Lung (tissue), 12 donors: ENCODE data around the gene SPTBN1. TPM values are rescaled to one million over a fixed set of nuclear protein-coding genes. Genes with fewer than 3 reads are reported as not detected.

Experiments
- ATAC-seq: fragments of 200-7000 bp; cut with Tn5 transposase; one replicate; pipeline ENCODE4 v1.9.1; 2020; ENCODE audit warnings: moderate number of reproducible peaks; ENCODE audit not compliant: insufficient read depth, low FRiP score
- DNase-seq, 3 donors: peaks; one replicate each; pipeline ENCODE4 v3.0.0-alpha.2; 2013 to 2017
- H3K27ac ChIP-seq, 2 donors: one replicate each; pipeline ENCODE4 v1.5.1; 2013; ENCODE audit warnings: mild to moderate bottlenecking in 2 of 2, moderate library complexity in 2 of 2, control low read depth in 1 of 2, inconsistent platforms in 1 of 2, low read depth in 1 of 2, low read length in 1 of 2
- H3K27me3 ChIP-seq, 3 donors: one replicate each; pipeline ENCODE4 v1.5.1; 2013; ENCODE audit warnings: low read length in 2 of 3; ENCODE audit not compliant: control insufficient read depth in 3 of 3, insufficient read depth in 3 of 3
- H3K36me3 ChIP-seq, 4 donors: one replicate each; pipeline ENCODE4 v1.5.1; 2013; ENCODE audit warnings: low read length in 4 of 4, mild to moderate bottlenecking in 1 of 4, moderate library complexity in 1 of 4; ENCODE audit not compliant: control insufficient read depth in 4 of 4, insufficient read depth in 4 of 4
- H3K4me1 ChIP-seq, 5 donors: one replicate each; pipeline ENCODE4 v1.5.1; 2013; ENCODE audit warnings: low read length in 5 of 5, mild to moderate bottlenecking in 2 of 5, moderate library complexity in 1 of 5; ENCODE audit not compliant: control insufficient read depth in 5 of 5, insufficient read depth in 5 of 5
- H3K4me3 ChIP-seq: one replicate; pipeline ENCODE4 v1.5.1; 2013; ENCODE audit warnings: mild to moderate bottlenecking, control low read depth, moderate library complexity
- H3K9ac ChIP-seq, 2 donors: one replicate each; pipeline ENCODE4 v1.5.1; 2013; ENCODE audit warnings: low read length in 2 of 2, control low read depth in 1 of 2; ENCODE audit not compliant: insufficient read depth in 1 of 2
- H3K9me3 ChIP-seq, 4 donors: one replicate each; pipeline ENCODE4 v1.5.1; 2013; ENCODE audit warnings: low read length in 3 of 4, mild to moderate bottlenecking in 1 of 4, moderate library complexity in 1 of 4; ENCODE audit not compliant: control insufficient read depth in 4 of 4, insufficient read depth in 3 of 4
- WGBS, 2 donors: extraction: QIAGEN DNeasy Blood & Tissue Kit; methylation state at CpG; one replicate each; pipeline ENCODE4 v1.1.7; 2013; 5-methylcytosine and 5-hydroxymethylcytosine counted together
- polyA plus RNA-seq, 2 donors: library from polyadenylated mRNA; stranded (reverse); fragments of 200-250 nt; gene quantifications; one replicate each; pipeline ENCODE4 v1.2.1, GENCODE V29; 2013
- total RNA-seq, 2 donors: library from RNA; depleted of rRNA in 1 of 2; stranded (reverse); fragments of >200 nt in 1 of 2; gene quantifications; one replicate each; pipeline ENCODE4 v1.2.1, GENCODE V29; 2014 to 2021
- TF ChIP-seq, protein P1 (sequence below): IDR thresholded peaks from 2 replicates; pipeline ENCODE4 v1.5.1; 2012; ENCODE audit warnings: mild to moderate bottlenecking; ENCODE audit errors: control extremely low read depth, extremely low read depth
- donor health status: control.
- donor health status: control.
- donor health status: Bipolar disorder and iron deficiency.
- donor health status: healthy.
- donor health status: DM: yes; HTN: yes; CAD: no.

SPTBN1 gene
- total and polyA plus RNA-seq, 4 donors = 89.4 to 715 (median 275) TPM

DNA sequence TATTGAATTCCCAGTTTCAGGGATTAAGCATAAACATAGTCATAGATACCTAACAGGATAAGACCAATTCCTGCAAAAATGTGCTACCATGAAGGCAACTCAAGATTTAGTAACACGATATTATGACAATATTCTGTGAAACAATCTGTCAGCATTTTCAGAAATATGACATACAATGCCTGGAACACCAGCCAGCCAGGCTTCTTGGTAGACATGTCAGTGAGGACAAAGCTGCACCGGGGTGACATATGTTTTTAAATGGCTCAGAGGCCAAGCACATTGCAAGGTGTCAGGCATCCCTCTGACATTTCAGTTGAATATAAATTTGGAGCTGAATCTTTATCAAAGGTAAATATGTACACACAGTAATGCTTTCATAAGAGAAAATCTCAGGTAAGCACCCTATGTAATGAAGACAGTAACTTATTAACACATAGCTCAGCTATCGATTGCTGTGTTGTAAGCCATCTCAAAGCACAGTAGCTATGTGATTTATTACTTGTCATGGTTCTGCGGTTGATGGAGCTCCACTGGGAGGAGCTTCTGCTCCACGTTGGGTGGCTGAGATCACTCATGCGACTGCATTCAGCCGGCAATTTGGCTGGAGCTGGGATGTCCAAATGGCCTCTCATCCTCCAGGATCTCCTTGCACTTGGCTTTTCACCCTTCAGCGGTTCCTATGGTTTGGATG is 235.5 kb downstream of the SPTBN1 start:
- ATAC-seq = no peak

DNA sequence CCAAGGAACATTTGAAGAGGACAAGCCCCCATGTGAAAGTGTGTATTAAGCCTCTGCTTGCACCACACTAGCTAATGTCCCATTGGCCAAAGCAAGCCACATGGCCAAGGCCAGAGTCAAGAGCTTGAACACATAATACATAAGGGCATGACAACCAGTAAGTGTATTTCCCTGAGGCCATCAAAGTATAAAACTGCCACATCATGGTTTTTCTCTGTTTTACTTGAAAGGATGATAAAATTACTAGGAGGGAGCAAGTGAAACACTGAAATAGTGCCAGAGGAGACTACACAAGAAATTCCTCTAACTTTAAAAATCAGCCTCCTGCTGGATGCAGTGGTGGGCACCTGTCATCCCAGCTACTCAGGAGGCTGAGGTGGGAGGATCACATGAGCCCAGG is 236.4 kb downstream of the SPTBN1 start:
- Histone ChIP-seq H3K9me3 (no peaks in the 10 kb centered on the region), H3K27ac (no peak overlapping the region), H3K36me3 (no peaks in the 10 kb centered on the region), H3K4me1 (peaks cover 0 to 3% (median 0%) of the 10 kb centered on the region in 5 donors), H3K4me3 (no peak overlapping the region), H3K9ac (no peak overlapping the region), H3K27me3 (no peaks in the 10 kb centered on the region)
- TF ChIP-seq, protein P1, sequence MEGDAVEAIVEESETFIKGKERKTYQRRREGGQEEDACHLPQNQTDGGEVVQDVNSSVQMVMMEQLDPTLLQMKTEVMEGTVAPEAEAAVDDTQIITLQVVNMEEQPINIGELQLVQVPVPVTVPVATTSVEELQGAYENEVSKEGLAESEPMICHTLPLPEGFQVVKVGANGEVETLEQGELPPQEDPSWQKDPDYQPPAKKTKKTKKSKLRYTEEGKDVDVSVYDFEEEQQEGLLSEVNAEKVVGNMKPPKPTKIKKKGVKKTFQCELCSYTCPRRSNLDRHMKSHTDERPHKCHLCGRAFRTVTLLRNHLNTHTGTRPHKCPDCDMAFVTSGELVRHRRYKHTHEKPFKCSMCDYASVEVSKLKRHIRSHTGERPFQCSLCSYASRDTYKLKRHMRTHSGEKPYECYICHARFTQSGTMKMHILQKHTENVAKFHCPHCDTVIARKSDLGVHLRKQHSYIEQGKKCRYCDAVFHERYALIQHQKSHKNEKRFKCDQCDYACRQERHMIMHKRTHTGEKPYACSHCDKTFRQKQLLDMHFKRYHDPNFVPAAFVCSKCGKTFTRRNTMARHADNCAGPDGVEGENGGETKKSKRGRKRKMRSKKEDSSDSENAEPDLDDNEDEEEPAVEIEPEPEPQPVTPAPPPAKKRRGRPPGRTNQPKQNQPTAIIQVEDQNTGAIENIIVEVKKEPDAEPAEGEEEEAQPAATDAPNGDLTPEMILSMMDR = no peak
- DNase-seq = no peak
- ATAC-seq = no peak

More for the DNA sequence above, 235.5 kb downstream of the SPTBN1 start:
- Histone ChIP-seq H3K27ac (no peak overlapping the region), H3K9me3 (no peaks in the 10 kb centered on the region), H3K27me3 (no peaks in the 10 kb centered on the region), H3K4me3 (no peak overlapping the region), H3K9ac (no peak overlapping the region), H3K36me3 (no peaks in the 10 kb centered on the region), H3K4me1 (peaks cover 0 to 3% (median 0%) of the 10 kb centered on the region in 5 donors)
- no peak for DNase-seq
- WGBS, 2 donors = 71 to 74% methylated on average over 8 of the region's 8 CpGs
- TF ChIP-seq, protein P1 = no peak

DNA sequence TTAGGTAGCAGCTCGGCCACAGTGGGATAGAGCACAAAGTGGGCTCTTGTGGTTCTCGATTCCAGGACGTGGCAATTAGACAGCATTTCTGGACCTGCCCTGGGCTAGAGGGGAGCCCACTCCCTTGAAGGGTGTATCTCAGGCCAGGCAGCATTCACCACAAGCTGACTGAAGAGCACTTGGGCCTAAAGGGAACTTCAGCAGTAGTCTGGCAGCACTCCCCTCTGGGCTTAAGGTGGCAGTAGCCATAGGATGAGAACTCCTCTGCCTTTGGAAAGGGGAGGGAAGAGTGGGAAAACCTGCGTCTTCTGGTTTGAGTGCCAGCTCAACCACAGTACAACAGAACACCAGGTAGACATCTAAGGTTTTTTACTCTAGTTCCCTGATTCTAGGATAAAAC is 239.3 kb downstream of the SPTBN1 start:
- Histone ChIP-seq H3K36me3 (no peaks in the 10 kb centered on the region), H3K27ac (no peak overlapping the region)
- WGBS, 2 donors = 69 to 93% methylated on average over 4 of the region's 4 CpGs

More for the DNA sequence above, 239.3 kb downstream of the SPTBN1 start:
- Histone ChIP-seq H3K9ac (no peak overlapping the region), H3K4me1 (peaks cover 0 to 3% (median 0%) of the 10 kb centered on the region in 5 donors), H3K27me3 (no peaks in the 10 kb centered on the region), H3K4me3 (no peak overlapping the region), H3K9me3 (no peaks in the 10 kb centered on the region)
- ATAC-seq (no peak), DNase-seq (no peak)
- TF ChIP-seq, protein P1 = no peak
